GM23338 (cell line): Measurements from ENCODE around the gene CCDC9B. TPM values are rescaled to one million over a fixed set of nuclear protein-coding genes. Genes with fewer than 3 reads are reported as not detected.

ENCODE experiments used
- ATAC-seq: fragments of 200-7000 bp; cut with Tn5 transposase; 3 replicates; pipeline ENCODE4 v1.9.1; 2020
- DNase-seq: peaks from one replicate; pipeline ENCODE4 v3.0.0-alpha.2; 2015; ENCODE audit warnings: low spot score
- H2AFZ ChIP-seq: fragments of 200-600 bp; sonication (generic); 2 replicates; pipeline ENCODE4 v1.8.0; 2016; ENCODE audit warnings: antibody characterized with exemption, mild to moderate bottlenecking, moderate library complexity
- H3F3A ChIP-seq: fragments of 200-600 bp; sonication (generic); replicated peaks from 2 replicates; pipeline ENCODE4 v1.8.0; 2017; ENCODE audit warnings: antibody characterized with exemption, mixed run types, low read depth
- H3K27ac ChIP-seq: fragments of 200-600 bp; sonication (generic); 2 replicates; pipeline ENCODE4 v1.6.1; 2016; ENCODE audit warnings: low read depth
- H3K27me3 ChIP-seq: fragments of 200-600 bp; sonication (generic); 2 replicates; pipeline ENCODE4 v1.8.0; 2016; ENCODE audit warnings: mild to moderate bottlenecking, mixed run types, moderate library complexity; ENCODE audit not compliant: insufficient read depth
- H3K36me3 ChIP-seq: fragments of 200-600 bp; sonication (generic); 2 replicates; pipeline ENCODE4 v1.8.0; 2016; ENCODE audit warnings: mild to moderate bottlenecking; ENCODE audit not compliant: insufficient read depth
- H3K4me1 ChIP-seq: fragments of 200-600 bp; sonication (generic); 2 replicates; pipeline ENCODE4 v1.8.0; 2016; ENCODE audit warnings: mild to moderate bottlenecking, moderate library complexity; ENCODE audit not compliant: insufficient read depth
- H3K4me2 ChIP-seq: fragments of 200-600 bp; sonication (generic); 2 replicates; pipeline ENCODE4 v1.7.1; 2017; ENCODE audit warnings: mixed run types
- H3K4me3 ChIP-seq: fragments of 200-600 bp; sonication (generic); 2 replicates; pipeline ENCODE4 v1.6.1; 2016; ENCODE audit warnings: mixed run types
- H3K79me2 ChIP-seq: fragments of 200-600 bp; sonication (generic); replicated peaks from 2 replicates; pipeline ENCODE4 v1.8.0; 2017; ENCODE audit warnings: mild to moderate bottlenecking; ENCODE audit not compliant: insufficient read depth
- H3K9me2 ChIP-seq: fragments of 200-600 bp; sonication (generic); 2 replicates; pipeline ENCODE4 v1.8.0; 2017; ENCODE audit not compliant: insufficient read depth
- H4K20me1 ChIP-seq: fragments of 200-600 bp; sonication (generic); replicated peaks from 2 replicates; pipeline ENCODE4 v1.8.0; 2017; ENCODE audit warnings: mild to moderate bottlenecking; ENCODE audit not compliant: insufficient read depth
- H3K27ac Mint-ChIP-seq: 2 replicates; pipeline ENCODE4 v1.8.0; 2020; ENCODE audit warnings: inconsistent platforms, mild to moderate bottlenecking, moderate library complexity, mixed read lengths
- H3K27me3 Mint-ChIP-seq: 3 replicates; pipeline ENCODE4 v1.8.0; 2022; ENCODE audit warnings: low read depth, mild to moderate bottlenecking, moderate library complexity, mixed read lengths, inconsistent platforms; ENCODE audit not compliant: insufficient read depth, poor library complexity
- H3K36me3 Mint-ChIP-seq: 3 replicates; pipeline ENCODE4 v1.8.0; 2021; ENCODE audit warnings: low read depth, mild to moderate bottlenecking, inconsistent platforms, moderate library complexity, mixed read lengths
- H3K4me1 Mint-ChIP-seq: 3 replicates; pipeline ENCODE4 v1.8.0; 2020; ENCODE audit warnings: mild to moderate bottlenecking, inconsistent platforms, mixed read lengths
- H3K4me3 Mint-ChIP-seq: 3 replicates; pipeline ENCODE4 v1.8.0; 2021; ENCODE audit warnings: moderate library complexity, mild to moderate bottlenecking, inconsistent platforms, mixed read lengths
- H3K9me3 Mint-ChIP-seq: 3 replicates; pipeline ENCODE4 v1.8.0; 2020; ENCODE audit warnings: moderate library complexity, mild to moderate bottlenecking, inconsistent platforms, mixed read lengths
- CREB1 ChIP-seq: fragments of 250-450 bp; sonication (Bioruptor Pico); IDR thresholded peaks from 2 replicates; pipeline ENCODE4 v1.5.0; 2020; ENCODE audit warnings: low read depth, mild to moderate bottlenecking, moderate library complexity
- CTCF ChIP-seq, 2 experiments: fragments of 200-600 bp in 1 of 2; sonication (generic) in 1 of 2; conservative IDR thresholded peaks; 2 replicates each; pipeline versions ENCODE4 v1.5.1 to v1.6.1; 2016 to 2017; ENCODE audit warnings: antibody characterized with exemption in 2 of 2, low read depth in 2 of 2, mild to moderate bottlenecking in 2 of 2, moderate library complexity in 1 of 2
- ETS1 ChIP-seq: IDR thresholded peaks from 2 replicates; pipeline ENCODE4 v1.6.1; 2016; ENCODE audit warnings: antibody characterized with exemption
- EZH2 ChIP-seq: fragments of 200-600 bp; sonication (generic); IDR thresholded peaks from one replicate; pipeline ENCODE4 v1.8.0; 2017; ENCODE audit warnings: antibody characterized with exemption, mild to moderate bottlenecking, low read depth; ENCODE audit not compliant: unreplicated experiment
- EZH2phosphoT487 ChIP-seq: fragments of 200-600 bp; sonication (generic); IDR thresholded peaks from one replicate; pipeline ENCODE4 v1.8.1; 2018; ENCODE audit warnings: antibody characterized with exemption; ENCODE audit not compliant: unreplicated experiment
- JUNB ChIP-seq: IDR thresholded peaks from one replicate; pipeline ENCODE4 v1.6.1; 2016; ENCODE audit warnings: antibody characterized with exemption; ENCODE audit not compliant: unreplicated experiment
- NANOG ChIP-seq: IDR thresholded peaks from 2 replicates; pipeline ENCODE4 v1.6.1; 2016; ENCODE audit warnings: antibody characterized with exemption, borderline replicate concordance
- POLR2AphosphoS5 ChIP-seq: IDR thresholded peaks from 2 replicates; pipeline ENCODE4 v1.6.1; 2016; ENCODE audit warnings: antibody characterized with exemption, low read depth
- REST ChIP-seq: IDR thresholded peaks from one replicate; pipeline ENCODE4 v1.6.1; 2018; ENCODE audit warnings: antibody characterized with exemption; ENCODE audit not compliant: unreplicated experiment
- STAT1 ChIP-seq: IDR thresholded peaks from one replicate; pipeline ENCODE4 v1.6.1; 2016; ENCODE audit warnings: antibody characterized with exemption; ENCODE audit not compliant: unreplicated experiment
- ZNF114 ChIP-seq: fragments of 250-450 bp; sonication (Bioruptor Pico); IDR thresholded peaks from 2 replicates; pipeline ENCODE4 v1.5.0; 2020; ENCODE audit warnings: mild to moderate bottlenecking, moderate library complexity
- ZNF331 ChIP-seq: fragments of 250-450 bp; sonication (Bioruptor Pico); IDR thresholded peaks from 2 replicates; pipeline ENCODE4 v1.5.0; 2020; ENCODE audit warnings: low read depth, mild to moderate bottlenecking, moderate library complexity
- polyA plus RNA-seq: library from polyadenylated mRNA; unstranded; fragments of >200 nt; fragmentation: Nextera tagmentation; extraction: Ambion mirVana; gene quantifications from 2 replicates; pipeline ENCODE4 v1.2.1, GENCODE V29; 2016
- total RNA-seq: library from RNA; depleted of rRNA; stranded (reverse); fragments of >200 nt; shearing (Covaris generic); gene quantifications from 2 replicates; pipeline ENCODE4 v1.2.3, GENCODE V29; 2014

CCDC9B gene
- total and polyA plus RNA-seq, 2 experiments from 2014 or later: 0.18 to 0.97 TPM

GRCh38 chr15:40386480-40386879, 45.7 kb upstream of the CCDC9B start (continued):
- no peak for TF ChIP-seq ETS1
- TF ChIP-seq STAT1: no peak
- no peak for TF ChIP-seq REST
- no peak for TF ChIP-seq POLR2AphosphoS5
- TF ChIP-seq CTCF (conservative IDR thresholded peaks at IDR 0.05; ENCODE audit: low read depth in 2 of 2): no peak
- no peak for TF ChIP-seq EZH2
- no peak for TF ChIP-seq NANOG
- TF ChIP-seq JUNB: no peak
- TF ChIP-seq ZNF331 (CRISPR knock-in tag): no peak

- H3K4me1 Mint-ChIP-seq: peaks cover 16% of the 10 kb centered on the region
- H3K27ac ChIP-seq: peak within 1 kb of the TSS; percentile 1; the same call in 1 of the 2 replicates
- H3F3A ChIP-seq: 0 out of 2 replicates have a peak, but pooled peaks cover 10% of the 10 kb centered on the region
- peak within 1 kb of the TSS; percentile 99 for H3K27ac Mint-ChIP-seq
- H3K27me3 ChIP-seq: no peaks in the 10 kb centered on the region
- H3K4me3 Mint-ChIP-seq: peak within 1 kb of the TSS; percentile 85
- H3K36me3 ChIP-seq: peaks cover 27% of the 10 kb centered on the region
- H3K79me2 ChIP-seq: peaks cover 27% of the 10 kb centered on the region
- no peaks in the 10 kb centered on the region; the same call in 2 of the 3 replicates for H3K9me3 Mint-ChIP-seq
- H2AFZ ChIP-seq: peak within 1 kb of the TSS; percentile 57
- DNase-seq (peak; percentile 99), ATAC-seq (peak; percentile 99)
- H3K36me3 Mint-ChIP-seq: peaks cover 41% of the 10 kb centered on the region
- H3K4me2 ChIP-seq: peak within 1 kb of the TSS; percentile 89
- H3K4me1 ChIP-seq: peaks cover 9% of the 10 kb centered on the region
- peaks cover 4% of the 10 kb centered on the region for H3K27me3 Mint-ChIP-seq
- H4K20me1 ChIP-seq: peaks cover 11% of the 10 kb centered on the region
- peak within 1 kb of the TSS; percentile 82 for H3K4me3 ChIP-seq
- no peaks in the 10 kb centered on the region for H3K9me2 ChIP-seq
- peak; percentile 89 for TF ChIP-seq ETS1
- no peak for TF ChIP-seq ZNF331 (CRISPR knock-in tag)
- no peak for TF ChIP-seq CTCF (conservative IDR thresholded peaks at IDR 0.05; ENCODE audit: low read depth in 2 of 2)
- no peak for TF ChIP-seq EZH2phosphoT487
- no peak for TF ChIP-seq STAT1
- no peak for TF ChIP-seq NANOG
- peak; percentile 88 for TF ChIP-seq POLR2AphosphoS5
- TF ChIP-seq EZH2: no peak
- no peak for TF ChIP-seq ZNF114
- TF ChIP-seq JUNB: no peak
- TF ChIP-seq CREB1 (CRISPR knock-in tag): peak; percentile 49
Measured at GRCh38 chr15:40382580-40383456, 42.1 kb upstream of the CCDC9B start, which contains the start of gene KNSTRN. TSS of gene KNSTRN (plus strand) at chr15:40382721. CDS start at chr15:40382836, 115 bp downstream.
